ENCODE results near the gene KANK4. TPM values are rescaled to one million over a fixed set of nuclear protein-coding genes. Genes with fewer than 3 reads are reported as not detected.

KANK4 gene
- total RNA-seq, 6 experiments from 2014 or later = 0.18 to 6.7 (median 1.3) TPM

DNA sequence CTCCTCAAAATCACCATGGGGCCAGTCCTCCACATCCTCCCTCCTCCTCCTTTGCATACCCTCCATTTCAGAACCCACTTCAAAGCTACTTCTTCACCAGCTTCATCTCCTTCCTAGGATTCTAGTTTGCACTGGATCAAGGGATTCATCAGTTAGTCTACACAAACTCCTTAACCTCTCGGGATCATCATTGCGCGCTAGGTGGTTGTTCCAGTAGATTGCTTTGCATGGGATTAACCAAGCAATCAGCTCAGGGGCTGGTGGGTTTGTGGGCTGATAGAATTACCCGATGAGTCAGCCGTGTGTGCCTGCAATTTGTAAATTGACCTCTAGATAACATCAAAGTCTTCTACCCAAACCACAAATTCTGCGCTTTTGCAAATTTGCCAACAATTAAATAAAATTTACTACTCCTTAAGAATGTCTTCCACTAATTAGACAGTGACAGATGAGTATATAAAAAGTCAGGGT, 7.7 kb downstream of the KANK4 start:
- H3K27ac ChIP-seq = no peak overlapping the region
- no peak for ATAC-seq
- no peak for TF ChIP-seq POLR2A (IDR thresholded peaks at IDR 0.05)
- TF ChIP-seq, protein P1, sequence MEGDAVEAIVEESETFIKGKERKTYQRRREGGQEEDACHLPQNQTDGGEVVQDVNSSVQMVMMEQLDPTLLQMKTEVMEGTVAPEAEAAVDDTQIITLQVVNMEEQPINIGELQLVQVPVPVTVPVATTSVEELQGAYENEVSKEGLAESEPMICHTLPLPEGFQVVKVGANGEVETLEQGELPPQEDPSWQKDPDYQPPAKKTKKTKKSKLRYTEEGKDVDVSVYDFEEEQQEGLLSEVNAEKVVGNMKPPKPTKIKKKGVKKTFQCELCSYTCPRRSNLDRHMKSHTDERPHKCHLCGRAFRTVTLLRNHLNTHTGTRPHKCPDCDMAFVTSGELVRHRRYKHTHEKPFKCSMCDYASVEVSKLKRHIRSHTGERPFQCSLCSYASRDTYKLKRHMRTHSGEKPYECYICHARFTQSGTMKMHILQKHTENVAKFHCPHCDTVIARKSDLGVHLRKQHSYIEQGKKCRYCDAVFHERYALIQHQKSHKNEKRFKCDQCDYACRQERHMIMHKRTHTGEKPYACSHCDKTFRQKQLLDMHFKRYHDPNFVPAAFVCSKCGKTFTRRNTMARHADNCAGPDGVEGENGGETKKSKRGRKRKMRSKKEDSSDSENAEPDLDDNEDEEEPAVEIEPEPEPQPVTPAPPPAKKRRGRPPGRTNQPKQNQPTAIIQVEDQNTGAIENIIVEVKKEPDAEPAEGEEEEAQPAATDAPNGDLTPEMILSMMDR (IDR thresholded peaks at IDR 0.05) = no peak
- H3K4me3 ChIP-seq = no peak overlapping the region
- H3K36me3 ChIP-seq = no peaks in the 10 kb centered on the region
- intact Hi-C loops (cut with DNase I) = no loop called here
- no peak for DNase-seq
- no peaks in the 10 kb centered on the region for H3K9me3 ChIP-seq
- 71% methylated on average over 5 of the region's 6 CpGs for WGBS (ENCODE audit: insufficient coverage, low coverage, low lambda C conversion rate, missing lambda C conversion rate)
- H3K27me3 ChIP-seq = no peaks in the 10 kb centered on the region
- H3K4me1 ChIP-seq = no peaks in the 10 kb centered on the region

DNA sequence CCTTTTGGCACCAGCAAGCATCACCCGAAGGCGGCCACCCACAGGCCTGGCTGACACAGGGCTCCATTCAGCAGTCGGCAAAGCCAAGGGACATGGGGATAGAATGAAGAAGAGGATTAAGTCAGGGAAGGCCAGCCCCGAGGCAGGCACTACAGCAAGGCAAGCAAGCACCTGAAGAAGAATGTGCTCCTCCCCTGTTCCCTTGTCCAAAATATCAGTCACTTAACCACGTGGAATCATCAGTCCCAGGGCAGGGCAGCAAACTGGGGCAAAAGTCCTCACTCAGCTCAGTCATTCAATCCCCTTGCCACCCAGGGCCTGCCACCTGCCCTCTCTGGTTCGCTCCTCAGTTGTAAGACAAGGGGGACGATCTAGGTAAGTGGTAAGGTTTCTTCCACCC, 9.3 kb downstream of the KANK4 start:
- Histone ChIP-seq H3K9me3 (no peaks in the 10 kb centered on the region), H3K4me1 (no peaks in the 10 kb centered on the region), H3K36me3 (no peaks in the 10 kb centered on the region), H3K27me3 (no peaks in the 10 kb centered on the region), H3K27ac (no peak overlapping the region), H3K4me3 (no peak overlapping the region)
- intact Hi-C loops (cut with DNase I) = no loop called here
- DNase-seq (no peak), ATAC-seq (no peak)
- 69% methylated on average over 2 of the region's 7 CpGs for WGBS (ENCODE audit: insufficient coverage, low coverage, low lambda C conversion rate, missing lambda C conversion rate)
- TF ChIP-seq, protein P1 (IDR thresholded peaks at IDR 0.05) = no peak
- TF ChIP-seq POLR2A (IDR thresholded peaks at IDR 0.05) = no peak

DNA sequence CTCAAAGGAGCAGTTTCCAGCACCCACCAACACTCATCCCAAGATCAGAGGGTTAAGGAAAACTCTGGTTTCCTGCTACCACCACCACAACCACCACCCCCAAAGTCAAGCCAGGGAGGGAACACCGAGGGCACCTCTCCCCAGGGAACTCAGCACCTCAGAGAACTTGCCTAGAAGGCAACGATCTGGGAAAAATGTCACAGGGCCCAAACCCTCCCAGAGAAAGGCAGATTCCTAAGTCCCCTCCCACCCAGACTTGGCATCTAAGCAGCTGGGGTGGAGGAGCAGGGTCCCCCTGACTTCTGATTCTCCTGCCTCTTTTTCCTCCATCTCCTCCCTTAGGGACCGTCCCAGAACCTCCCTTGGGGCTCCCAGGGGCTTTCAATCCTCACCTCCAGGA, 10.6 kb downstream of the KANK4 start:
- TF ChIP-seq POLR2A (IDR thresholded peaks at IDR 0.05) = no peak
- TF ChIP-seq, protein P1 (IDR thresholded peaks at IDR 0.05) = no peak
- no peaks in the 10 kb centered on the region for H3K36me3 ChIP-seq
- ATAC-seq (no peak), DNase-seq (no peak)
- no peaks in the 10 kb centered on the region for H3K27me3 ChIP-seq
- H3K27ac ChIP-seq = no peak overlapping the region
- H3K4me1 ChIP-seq = no peaks in the 10 kb centered on the region
- no peaks in the 10 kb centered on the region for H3K9me3 ChIP-seq
- intact Hi-C loops (cut with DNase I) = no loop called here
- H3K4me3 ChIP-seq = no peak overlapping the region
- 67% methylated on average over 1 of the region's 3 CpGs for WGBS (ENCODE audit: insufficient coverage, low coverage, low lambda C conversion rate, missing lambda C conversion rate)

DNA sequence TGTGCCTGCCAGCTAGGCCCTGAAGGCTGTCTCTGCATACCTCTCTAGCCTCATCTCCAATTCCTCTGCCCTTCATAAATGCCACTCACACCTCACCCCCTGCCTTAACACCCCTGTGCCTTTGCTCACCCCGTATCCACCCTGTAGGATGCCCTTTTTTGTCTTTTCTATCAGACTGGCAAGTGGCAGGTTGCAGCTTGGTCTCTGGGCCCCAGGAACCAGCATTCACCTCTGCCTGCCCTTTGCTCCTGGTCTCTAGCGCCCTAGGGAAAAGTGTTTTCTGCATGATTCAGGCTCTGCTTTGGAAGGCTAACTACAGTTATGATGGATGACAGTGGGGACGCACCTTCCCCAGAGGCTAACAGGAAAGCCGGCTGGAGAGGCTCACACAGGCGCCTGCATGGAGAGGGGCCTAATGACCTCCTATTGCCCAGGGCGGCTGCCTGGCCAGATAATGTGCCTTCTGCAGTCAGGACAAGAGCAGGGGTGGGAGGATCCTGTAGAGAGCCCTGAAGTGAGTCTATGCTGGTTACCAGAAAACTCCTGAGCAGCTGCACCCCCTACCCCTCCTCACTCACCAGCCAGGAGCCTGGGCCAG, 11.2 kb downstream of the KANK4 start:
- ATAC-seq = no peak

More for the DNA sequence above, 11.2 kb downstream of the KANK4 start:
- intact Hi-C loops (cut with DNase I) = no loop called here
- no peak for TF ChIP-seq POLR2A (IDR thresholded peaks at IDR 0.05)
- TF ChIP-seq, protein P1 (IDR thresholded peaks at IDR 0.05) = no peak
- Histone ChIP-seq H3K27me3 (no peaks in the 10 kb centered on the region), H3K36me3 (no peaks in the 10 kb centered on the region), H3K27ac (no peak overlapping the region), H3K4me1 (no peaks in the 10 kb centered on the region), H3K9me3 (no peaks in the 10 kb centered on the region), H3K4me3 (no peak overlapping the region)
- 63% methylated on average over 2 of the region's 6 CpGs for WGBS (ENCODE audit: insufficient coverage, low coverage, low lambda C conversion rate, missing lambda C conversion rate)
- no peak for DNase-seq
